Left colon (tissue), 2 donors: ENCODE data around the gene GTF2F1. TPM values are rescaled to one million over a fixed set of nuclear protein-coding genes. Genes with fewer than 3 reads are reported as not detected.

Source experiments
- ATAC-seq: fragments of 200-7000 bp; cut with Tn5 transposase; one replicate; pipeline ENCODE4 v1.9.1; 2020; ENCODE audit warnings: mild to moderate bottlenecking, moderate library complexity
- DNase-seq, 2 donors: peaks; one replicate each; pipeline ENCODE4 v3.0.0-alpha.2; 2020
- intact Hi-C, 2 donors: fragments of 100-400 bp; cut with DNase I in 1 of 2; cut with micrococcal nuclease in 1 of 2; formaldehyde crosslinking; loops; one replicate each; pipeline versions ENCODE4 v1.11.2 to v1.14.0; 2022; cut with DNase I, micrococcal nuclease
- total RNA-seq, 2 donors: library from RNA; stranded (reverse); fragmentation: NEBNext Ultra II Directional; extraction: Animal tissue kit (Norgen Biotek cat#: 25700); gene quantifications; one replicate each; pipeline ENCODE4 v1.2.1, GENCODE V29; 2021
- donor health status: DM: no; HTN: no; CAD: no.
- donor health status: DM: yes; HTN: yes; CAD: no.

Gene GTF2F1
- total RNA-seq, 2 donors from 2014 or later = 52.7 to 58.9 TPM

GRCh38 chr19:6396305-6396704 is 3.3 kb upstream of the GTF2F1 start:
- no peak for DNase-seq
- intact Hi-C loops = no loop called here
- ATAC-seq = no peak

DNA sequence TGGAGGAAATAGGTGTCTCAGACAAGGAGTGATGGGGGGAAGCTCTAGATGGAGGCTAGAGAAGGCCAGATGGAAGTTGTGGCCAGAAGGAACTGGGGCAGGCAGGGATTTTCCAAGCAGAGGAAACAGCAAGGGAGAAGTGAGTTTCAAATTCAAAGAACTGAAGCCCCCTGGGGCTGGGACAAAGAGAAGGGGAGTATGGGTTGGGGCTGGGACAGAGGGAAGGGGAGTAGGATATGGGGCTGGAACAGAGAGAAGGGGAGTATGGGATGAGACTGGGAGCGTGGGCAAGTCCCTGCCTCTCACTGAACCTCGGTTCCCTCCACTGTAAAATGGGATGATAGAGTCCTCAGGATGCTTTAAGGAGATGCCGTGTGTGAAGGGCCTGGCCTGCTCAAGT is 1.9 kb upstream of the GTF2F1 start:
- intact Hi-C loops = no loop called here
- DNase-seq (no peak), ATAC-seq (no peak)

DNA sequence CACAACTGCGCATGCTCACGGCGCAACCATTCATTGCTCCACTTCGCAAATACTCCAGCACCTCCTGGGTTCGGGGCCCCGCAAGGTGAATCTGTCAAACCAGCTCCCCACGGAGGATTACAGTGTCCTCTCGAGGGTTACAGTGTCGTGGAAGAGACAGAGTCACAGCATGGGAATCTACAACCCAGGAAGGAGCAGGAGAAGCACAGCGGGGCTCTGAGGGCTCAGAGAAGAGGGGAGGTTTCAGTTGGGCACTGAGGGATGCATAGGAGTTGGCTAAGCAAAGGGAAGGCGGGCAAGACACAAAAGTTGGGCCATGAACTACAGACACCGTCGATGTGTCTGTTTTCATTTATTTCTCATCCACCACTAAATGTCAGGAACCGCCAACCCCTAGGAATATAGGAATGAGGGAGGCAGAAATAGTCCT is 1.0 kb upstream of the GTF2F1 start:
- DNase-seq (no peak), ATAC-seq (no peak)
- intact Hi-C loops = no loop called here

- DNase-seq (no peak), ATAC-seq (no peak)
Observed at GRCh38 chr19:6392221-6393073, 517 bp downstream of the GTF2F1 start.

DNA sequence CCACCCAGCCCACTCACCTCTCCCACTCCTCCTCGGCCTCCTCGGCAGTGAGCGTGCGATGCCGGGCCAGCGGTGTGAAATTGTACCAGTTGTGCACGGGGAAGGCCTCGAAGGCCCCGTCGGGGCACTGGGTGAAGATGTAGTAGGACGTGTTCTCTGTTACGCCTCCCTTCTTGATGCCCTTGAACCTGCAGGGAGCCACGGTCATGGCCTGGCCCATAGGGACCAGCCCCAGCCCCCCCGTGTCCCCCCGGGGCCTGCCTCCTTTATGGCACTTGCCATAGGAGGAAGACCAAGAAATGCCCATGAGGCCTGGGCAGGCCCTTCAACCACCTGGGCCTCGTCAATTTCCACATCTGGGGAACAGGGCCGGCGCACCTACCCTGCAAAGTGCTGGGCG is 5.6 kb downstream of the GTF2F1 start:
- intact Hi-C loops = no loop called here
- DNase-seq (no peak), ATAC-seq (no peak)

More at GRCh38 chr19:6392221-6393073, 517 bp downstream of the GTF2F1 start:
- intact Hi-C loops = no loop called here

GRCh38 chr19:6384381-6384780 is 8.6 kb downstream of the GTF2F1 start:
- no peak for DNase-seq
- intact Hi-C loops = no loop called here
- no peak for ATAC-seq

DNA sequence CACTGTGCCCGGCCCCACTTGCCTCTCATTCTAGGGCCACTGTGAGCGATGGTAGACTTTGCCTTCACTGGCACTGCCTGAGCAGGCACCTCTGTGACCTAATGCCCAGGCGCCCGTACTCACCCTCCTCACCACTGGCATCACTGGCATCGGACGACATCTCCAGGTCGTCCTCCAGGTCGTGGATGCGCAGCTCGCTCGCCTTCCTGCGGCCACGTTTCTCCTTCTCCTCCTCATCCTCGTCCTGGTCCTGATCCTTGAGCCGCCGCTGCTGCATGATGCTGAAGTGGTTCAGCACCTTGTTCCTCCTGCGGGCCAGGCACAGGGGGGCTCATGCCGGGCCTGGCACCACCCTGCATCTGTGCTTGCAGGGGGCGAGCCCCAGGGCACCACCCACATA is 9.8 kb downstream of the GTF2F1 start:
- no peak for ATAC-seq
- no peak for DNase-seq
- intact Hi-C loops = no loop called here

GRCh38 chr19:6381030-6381750 is 11.8 kb downstream of the GTF2F1 start:
- ATAC-seq (no peak), DNase-seq (no peak)
- intact Hi-C loops = no loop called here

- DNase-seq (no peak), ATAC-seq (no peak)
- intact Hi-C loops = no loop called here
Observed at GRCh38 chr19:6379744-6380143, 13.2 kb downstream of the GTF2F1 start.

GRCh38 chr19:6378486-6378885 is 14.5 kb downstream of the GTF2F1 start:
- no peak for DNase-seq
- no peak for ATAC-seq
- intact Hi-C loops = no loop called here

DNA sequence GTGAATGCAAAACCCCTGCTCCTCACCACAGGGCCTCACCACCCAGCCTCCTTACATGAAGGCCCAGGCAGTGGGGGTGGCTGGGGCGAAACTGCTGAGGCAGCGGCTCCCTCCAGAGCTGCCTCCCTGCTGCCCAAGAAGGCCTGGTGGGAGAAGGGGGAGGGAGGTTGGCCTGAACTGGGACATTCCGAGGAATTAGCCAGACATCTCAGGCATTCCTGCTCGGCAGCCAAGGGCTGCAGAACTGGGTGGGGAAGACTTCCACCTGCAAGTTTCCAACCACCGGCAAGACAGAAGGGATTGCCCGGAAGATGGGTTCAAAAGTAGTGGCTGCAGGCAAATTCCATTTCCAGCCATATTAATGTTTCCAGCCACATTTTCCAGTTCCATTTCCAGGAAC is 14.9 kb downstream of the GTF2F1 start:
- ATAC-seq (no peak), DNase-seq (no peak)
- intact Hi-C loops = no loop called here

GRCh38 chr19:6376512-6377190 is 16.3 kb downstream of the GTF2F1 start:
- intact Hi-C loops = no loop called here
- DNase-seq (no peak), ATAC-seq (no peak)

- no peak for DNase-seq
Observed at GRCh38 chr19:6375411-6376010, 17.5 kb downstream of the GTF2F1 start, which contains the start of gene PSPN. PSPN (minus strand) TSS chr19:6375933; CDS start chr19:6375849, 84 bp downstream.

DNA sequence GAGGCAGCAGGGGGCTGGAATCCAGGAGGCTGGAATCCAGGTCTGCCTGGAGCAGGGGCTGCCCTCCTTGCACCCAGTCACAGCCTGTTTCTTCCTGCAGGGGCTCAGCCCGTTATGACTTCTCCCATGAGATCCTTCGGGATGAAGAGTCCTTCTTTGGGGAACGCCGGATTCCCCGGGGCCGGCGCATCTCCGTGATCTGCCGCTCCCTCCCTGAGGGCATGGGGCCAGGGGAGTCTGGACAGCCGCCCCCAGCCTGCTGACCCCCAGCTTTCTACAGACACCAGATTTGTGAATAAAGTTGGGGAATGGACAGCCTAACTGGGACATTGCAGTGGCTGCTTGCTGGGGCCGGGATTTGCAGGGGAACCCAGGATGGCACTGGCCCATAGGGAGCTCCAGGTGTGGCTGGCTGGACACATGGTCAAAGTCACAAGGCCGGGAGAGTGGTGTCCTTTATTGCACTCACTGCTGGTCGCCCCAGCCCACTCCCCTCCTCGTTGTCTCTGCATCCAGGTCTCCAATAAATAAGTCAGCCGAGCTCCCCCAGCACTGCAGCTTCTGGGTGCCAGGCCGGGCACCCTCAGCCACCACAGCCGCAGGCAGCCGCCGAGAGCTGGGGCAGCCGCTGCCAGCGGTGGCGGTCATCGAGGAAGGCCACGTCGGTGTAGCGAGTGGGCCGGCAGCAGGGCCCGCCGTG is 18.1 kb downstream of the GTF2F1 start:
- intact Hi-C loops = no loop called here
- DNase-seq (no peak), ATAC-seq (no peak)

More at GRCh38 chr19:6375411-6376010, 17.5 kb downstream of the GTF2F1 start, which contains the start of gene PSPN:
- no peak for ATAC-seq
- intact Hi-C loops = no loop called here

- ATAC-seq (no peak), DNase-seq (peak in 1 of 2 donors; percentile 29)
- intact Hi-C loops = no loop called here
Observed at GRCh38 chr19:6374161-6374709, 18.7 kb downstream of the GTF2F1 start.

DNA sequence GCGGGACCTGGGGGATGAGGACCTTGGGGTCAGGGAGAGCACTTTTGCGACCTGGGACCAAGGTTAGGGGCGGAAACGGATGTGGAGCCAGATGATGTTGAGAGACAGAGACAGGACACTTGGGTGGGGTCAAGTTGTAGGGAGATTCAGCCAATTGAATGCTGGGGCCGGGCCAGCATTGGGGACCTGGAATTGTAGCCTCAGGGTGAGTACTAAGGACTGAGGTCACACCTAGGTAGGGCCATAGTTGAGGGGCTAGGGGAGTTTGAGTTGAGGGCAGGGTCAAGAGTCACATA is 19.2 kb downstream of the GTF2F1 start:
- no peak for ATAC-seq
- intact Hi-C loops = no loop called here
- DNase-seq = no peak

DNA sequence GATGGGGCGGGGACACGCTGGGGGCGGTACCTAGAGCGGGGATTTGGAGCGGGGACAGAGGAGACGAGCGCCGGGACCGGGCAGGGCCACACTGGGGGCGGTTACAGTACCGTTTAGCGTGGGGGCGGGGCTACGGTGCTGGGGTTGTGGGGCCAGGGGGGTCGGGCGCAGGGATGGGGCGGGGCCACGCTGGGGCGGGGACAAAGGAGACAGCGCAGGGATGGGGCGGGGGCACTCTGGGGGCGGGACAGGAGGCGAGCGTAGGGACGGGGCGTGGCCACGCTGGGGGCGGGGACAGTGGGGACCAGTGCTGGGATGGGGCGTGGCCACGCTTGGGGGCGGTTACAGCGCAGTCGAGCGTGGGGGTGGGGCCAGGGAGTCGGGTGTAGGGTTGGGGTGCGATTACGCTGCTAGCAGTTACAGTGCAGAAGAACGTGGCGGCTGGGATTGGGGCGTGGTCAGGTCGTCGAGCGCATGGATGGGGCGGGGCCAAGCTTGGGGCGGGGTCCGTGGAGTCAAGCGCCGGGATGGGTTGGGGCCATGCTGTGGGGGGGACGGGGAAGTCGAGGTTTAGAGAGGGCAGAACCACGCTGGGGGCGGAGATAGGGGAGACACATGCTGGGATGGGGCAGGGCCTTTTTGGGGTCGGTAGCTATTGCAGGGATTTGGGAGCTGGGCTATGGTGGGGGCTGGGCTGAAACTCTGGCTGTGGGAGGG is 19.7 kb downstream of the GTF2F1 start:
- ATAC-seq (peak; percentile 77), DNase-seq (peak; percentile 99 to 100)
- intact Hi-C loops = no loop called here

DNA sequence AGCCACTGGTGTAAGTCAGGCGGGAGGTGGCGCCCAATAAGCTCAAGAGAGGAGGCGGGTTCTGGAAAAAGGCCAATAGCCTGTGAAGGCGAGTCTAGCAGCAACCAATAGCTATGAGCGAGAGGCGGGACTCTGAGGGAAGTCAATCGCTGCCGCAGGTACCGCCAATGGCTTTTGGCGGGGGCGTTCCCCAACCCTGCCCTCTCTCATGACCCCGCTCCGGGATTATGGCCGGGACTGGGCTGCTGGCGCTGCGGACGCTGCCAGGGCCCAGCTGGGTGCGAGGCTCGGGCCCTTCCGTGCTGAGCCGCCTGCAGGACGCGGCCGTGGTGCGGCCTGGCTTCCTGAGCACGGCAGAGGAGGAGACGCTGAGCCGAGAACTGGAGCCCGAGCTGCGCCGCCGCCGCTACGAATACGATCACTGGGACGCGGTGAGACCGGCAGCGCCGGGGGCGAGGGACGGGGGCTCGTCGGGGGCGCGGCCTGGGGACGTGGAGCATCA is 20.3 kb downstream of the GTF2F1 start, which contains the start of gene ALKBH7:
Gene ALKBH7, plus strand, starts transcription at position 201 of the 502 bp plus-strand sequence. Its CDS starts 27 bp downstream, at position 228.
- intact Hi-C loops = no loop called here
- DNase-seq (peak; percentile 99 to 100), ATAC-seq (peak; percentile 80)
